IMR-90 (cell line): Measurements from ENCODE around the gene TMED10. TPM values are rescaled to one million over a fixed set of nuclear protein-coding genes. Genes with fewer than 3 reads are reported as not detected.

ENCODE experiments used
- ATAC-seq: fragments of 200-7000 bp; cut with Tn5 transposase; 2 replicates; pipeline ENCODE4 v1.9.1; 2020; ENCODE audit warnings: low read depth, mild to moderate bottlenecking, moderate library complexity
- BruUV-seq: library from RNA; stranded (reverse); fragments of 400-500 nt; replicated peaks from 2 replicates; lab custom pipeline; 2021; lab: Mats Ljungman, UMichigan
- CTCF ChIA-PET: fragments of 300-600 bp; formaldehyde crosslinking; extraction: SDS; loops from one replicate; lab custom pipeline; 2021; ENCODE audit warnings: antibody characterized with exemption; lab: Yijun Ruan, JAX
- POLR2A ChIA-PET: fragments of 300-600 bp; sonication (Branson Sonifier 250); formaldehyde crosslinking; loops from one replicate; lab custom pipeline; 2022; ENCODE audit warnings: antibody characterized with exemption; ENCODE audit not compliant: unreplicated experiment; lab: Charles Lee
- DNase-seq: peaks from one replicate; pipeline ENCODE4 v3.0.0; 2013
- H2AFZ ChIP-seq: replicated peaks from 2 replicates; pipeline ENCODE3; 2013; ENCODE audit warnings: low read length, mild to moderate bottlenecking; ENCODE audit not compliant: poor library complexity
- H2AK5ac ChIP-seq: 2 replicates; pipeline ENCODE4 v1.6.1; 2013; ENCODE audit warnings: low read depth, low read length, inconsistent platforms
- H2AK9ac ChIP-seq: replicated peaks from 2 replicates; pipeline ENCODE3; 2013; ENCODE audit warnings: mild to moderate bottlenecking, low read depth, low read length, moderate library complexity; ENCODE audit not compliant: poor library complexity
- H2BK120ac ChIP-seq: 2 replicates; pipeline ENCODE4 v1.6.1; 2013; ENCODE audit warnings: low read depth, low read length, inconsistent platforms
- H2BK15ac ChIP-seq: 3 replicates; pipeline ENCODE4 v1.6.1; 2013; ENCODE audit warnings: low read depth, low read length, inconsistent platforms
- H2BK20ac ChIP-seq: 2 replicates; pipeline ENCODE4 v1.6.1; 2013; ENCODE audit warnings: low read depth, mild to moderate bottlenecking, inconsistent platforms, low read length, moderate library complexity
- H2BK5ac ChIP-seq: 2 replicates; pipeline ENCODE4 v1.6.1; 2013; ENCODE audit warnings: mild to moderate bottlenecking, low read depth, low read length, inconsistent platforms; ENCODE audit not compliant: poor library complexity, severe bottlenecking
- H3K14ac ChIP-seq: replicated peaks from 2 replicates; pipeline ENCODE4 v1.6.1; 2013; ENCODE audit warnings: low read depth, low read length, inconsistent platforms
- H3K18ac ChIP-seq: 2 replicates; pipeline ENCODE4 v1.6.1; 2013; ENCODE audit warnings: low read depth, low read length, control low read depth
- H3K23ac ChIP-seq: 2 replicates; pipeline ENCODE4 v1.6.1; 2013; ENCODE audit warnings: low read depth, low read length, inconsistent platforms
- H3K27ac ChIP-seq: 2 replicates; pipeline ENCODE4 v1.5.1; 2013; ENCODE audit warnings: mild to moderate bottlenecking, control low read depth, low read length; ENCODE audit not compliant: insufficient read depth
- H3K27me3 ChIP-seq: 2 replicates; pipeline ENCODE4 v1.6.1; 2013; ENCODE audit warnings: low read length; ENCODE audit not compliant: control insufficient read depth, insufficient read depth
- H3K36me3 ChIP-seq: 2 replicates; pipeline ENCODE4 v1.6.1; 2013; ENCODE audit warnings: low read length, mixed read lengths; ENCODE audit not compliant: control insufficient read depth, insufficient read depth
- H3K4ac ChIP-seq: 2 replicates; pipeline ENCODE4 v1.6.1; 2013; ENCODE audit warnings: low read depth, low read length, inconsistent platforms
- H3K4me1 ChIP-seq: 2 replicates; pipeline ENCODE4 v1.6.1; 2013; ENCODE audit warnings: low read length, mixed read lengths; ENCODE audit not compliant: control insufficient read depth, insufficient read depth
- H3K4me2 ChIP-seq: 2 replicates; pipeline ENCODE4 v1.6.1; 2013; ENCODE audit warnings: low read depth, mild to moderate bottlenecking, control low read depth, low read length, moderate library complexity
- H3K4me3 ChIP-seq: 2 replicates; pipeline ENCODE4 v1.5.1; 2013; ENCODE audit warnings: low read depth, mild to moderate bottlenecking, control low read depth, low read length, moderate library complexity; ENCODE audit not compliant: insufficient read depth
- H3K56ac ChIP-seq: 2 replicates; pipeline ENCODE4 v1.6.1; 2013; ENCODE audit warnings: low read length, inconsistent platforms; ENCODE audit not compliant: insufficient read depth; ENCODE audit errors: extremely low read depth
- H3K79me1 ChIP-seq, 2 experiments: 2 replicates each; pipeline ENCODE4 v1.6.1; 2013; ENCODE audit warnings: low read length in 2 of 2, inconsistent platforms in 1 of 2, low read depth in 1 of 2
- H3K9ac ChIP-seq: 2 replicates; pipeline ENCODE4 v1.6.1; 2013; ENCODE audit warnings: low read depth, low read length, control low read depth
- H3K9me1 ChIP-seq: 2 replicates; pipeline ENCODE4 v1.6.1; 2013; ENCODE audit warnings: low read length, inconsistent platforms; ENCODE audit not compliant: insufficient read depth
- H3K9me3 ChIP-seq: 2 replicates; pipeline ENCODE4 v1.6.1; 2013; ENCODE audit warnings: low read length; ENCODE audit not compliant: control insufficient read depth, insufficient read depth
- H4K20me1 ChIP-seq: 2 replicates; pipeline ENCODE4 v1.6.1; 2013; ENCODE audit warnings: low read length, inconsistent platforms; ENCODE audit not compliant: insufficient read depth
- H4K5ac ChIP-seq: 2 replicates; pipeline ENCODE4 v1.6.1; 2013; ENCODE audit warnings: mild to moderate bottlenecking, low read depth, low read length, control low read depth
- H4K8ac ChIP-seq, 2 experiments: 2 replicates each; pipeline ENCODE4 v1.6.1; 2013; ENCODE audit warnings: low read depth in 2 of 2, low read length in 2 of 2, control low read depth in 1 of 2, inconsistent platforms in 1 of 2
- H4K91ac ChIP-seq: 2 replicates; pipeline ENCODE4 v1.6.1; 2013; ENCODE audit warnings: low read depth, low read length, inconsistent platforms; ENCODE audit not compliant: insufficient read depth
- BHLHE40 ChIP-seq: fragments of 150-350 bp; IDR thresholded peaks from 2 replicates; pipeline ENCODE4 v1.6.1; 2016; ENCODE audit warnings: mild to moderate bottlenecking, low read depth, low read length
- CEBPB ChIP-seq: IDR thresholded peaks from 2 replicates; pipeline ENCODE4 v1.6.1; 2012; ENCODE audit warnings: low read depth, low read length, improper control_type of control experiment
- MAZ ChIP-seq: IDR thresholded peaks from 2 replicates; pipeline ENCODE4 v1.6.1; 2012; ENCODE audit warnings: low read depth, mild to moderate bottlenecking, low read length, improper control_type of control experiment, moderate library complexity, borderline replicate concordance
- POLR2A ChIP-seq: IDR thresholded peaks from 2 replicates; pipeline ENCODE4 v1.6.1; 2012; ENCODE audit warnings: mild to moderate bottlenecking, low read depth, low read length
- WGBS, 2 experiments: methylation state at CpG; one replicate each; pipeline versions ENCODE4 v1.1.5 to v1.1.7; 2013; ENCODE audit warnings: missing lambda C conversion rate in 2 of 2; ENCODE audit not compliant: insufficient read length in 1 of 2; ENCODE audit errors: extremely low coverage in 2 of 2; 5-methylcytosine and 5-hydroxymethylcytosine counted together
- dilution Hi-C: fragments of 300-500 bp; cut with HindIII; formaldehyde crosslinking; loops from one replicate; pipeline ENCODE4 v1.14.3; 2018; ENCODE audit warnings: low sequenced_read_pairs; ENCODE audit not compliant: unreplicated experiment
- in situ Hi-C: fragments of 300-500 bp; cut with MboI; formaldehyde crosslinking; loops from 3 replicates; pipeline ENCODE4 v1.14.3; 2019; ENCODE audit warnings: low sequenced_read_pairs, inconsistent platforms, mixed read lengths
- intact Hi-C: fragments of 100-400 bp; cut with micrococcal nuclease; formaldehyde crosslinking; loops from 2 replicates; pipeline ENCODE4 v1.10.0; 2022
- polyA plus RNA-seq, 3 experiments: library from polyadenylated mRNA; depleted of rRNA; stranded (reverse); fragments of >200 nt; gene quantifications; 2 replicates each; pipeline ENCODE4 v1.2.3, GENCODE V29; 2012; ENCODE audit warnings: low replicate concordance in 1 of 3
- total RNA-seq: library from RNA; depleted of rRNA; stranded (reverse); fragments of >200 nt; gene quantifications from 2 replicates; pipeline ENCODE4 v1.2.3, GENCODE V29; 2012
- TF ChIP-seq, protein P1 (sequence below): fragments of 150-350 bp; IDR thresholded peaks from 2 replicates; pipeline ENCODE4 v1.6.1; 2017; ENCODE audit warnings: mild to moderate bottlenecking, antibody characterized with exemption, low read length, low read depth
- TF ChIP-seq, protein P2 (sequence below): conservative IDR thresholded peaks from 2 replicates; pipeline ENCODE4 v1.5.1; 2012; ENCODE audit warnings: mild to moderate bottlenecking, low read depth, low read length, improper control_type of control experiment
- TF ChIP-seq, protein P3 (sequence below): fragments of 150-350 bp; IDR thresholded peaks from 2 replicates; pipeline ENCODE4 v1.6.1; 2016; ENCODE audit warnings: low read depth, mild to moderate bottlenecking, low read length, moderate library complexity, borderline replicate concordance

TMED10 gene
- total and polyA plus RNA-seq, 2 of the 4 experiments (the other 2 are of a cell fraction) = 254 to 441 TPM

GRCh38 chr14:75143761-75144527, 32.5 kb downstream of the TMED10 start:
- in situ Hi-C loops = no loop called here
- H3K4me2 ChIP-seq = no peak overlapping the region
- H3K4me1 ChIP-seq = peaks cover 2% of the 10 kb centered on the region; the same call in 1 of the 2 replicates
- TF ChIP-seq, protein P1, sequence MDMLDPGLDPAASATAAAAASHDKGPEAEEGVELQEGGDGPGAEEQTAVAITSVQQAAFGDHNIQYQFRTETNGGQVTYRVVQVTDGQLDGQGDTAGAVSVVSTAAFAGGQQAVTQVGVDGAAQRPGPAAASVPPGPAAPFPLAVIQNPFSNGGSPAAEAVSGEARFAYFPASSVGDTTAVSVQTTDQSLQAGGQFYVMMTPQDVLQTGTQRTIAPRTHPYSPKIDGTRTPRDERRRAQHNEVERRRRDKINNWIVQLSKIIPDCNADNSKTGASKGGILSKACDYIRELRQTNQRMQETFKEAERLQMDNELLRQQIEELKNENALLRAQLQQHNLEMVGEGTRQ = no peak
- no peak for TF ChIP-seq CEBPB
- no peak for TF ChIP-seq BHLHE40
- no peak for TF ChIP-seq MAZ
- TF ChIP-seq, protein P2, sequence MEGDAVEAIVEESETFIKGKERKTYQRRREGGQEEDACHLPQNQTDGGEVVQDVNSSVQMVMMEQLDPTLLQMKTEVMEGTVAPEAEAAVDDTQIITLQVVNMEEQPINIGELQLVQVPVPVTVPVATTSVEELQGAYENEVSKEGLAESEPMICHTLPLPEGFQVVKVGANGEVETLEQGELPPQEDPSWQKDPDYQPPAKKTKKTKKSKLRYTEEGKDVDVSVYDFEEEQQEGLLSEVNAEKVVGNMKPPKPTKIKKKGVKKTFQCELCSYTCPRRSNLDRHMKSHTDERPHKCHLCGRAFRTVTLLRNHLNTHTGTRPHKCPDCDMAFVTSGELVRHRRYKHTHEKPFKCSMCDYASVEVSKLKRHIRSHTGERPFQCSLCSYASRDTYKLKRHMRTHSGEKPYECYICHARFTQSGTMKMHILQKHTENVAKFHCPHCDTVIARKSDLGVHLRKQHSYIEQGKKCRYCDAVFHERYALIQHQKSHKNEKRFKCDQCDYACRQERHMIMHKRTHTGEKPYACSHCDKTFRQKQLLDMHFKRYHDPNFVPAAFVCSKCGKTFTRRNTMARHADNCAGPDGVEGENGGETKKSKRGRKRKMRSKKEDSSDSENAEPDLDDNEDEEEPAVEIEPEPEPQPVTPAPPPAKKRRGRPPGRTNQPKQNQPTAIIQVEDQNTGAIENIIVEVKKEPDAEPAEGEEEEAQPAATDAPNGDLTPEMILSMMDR = no peak
- TF ChIP-seq POLR2A = no peak
- TF ChIP-seq, protein P3, sequence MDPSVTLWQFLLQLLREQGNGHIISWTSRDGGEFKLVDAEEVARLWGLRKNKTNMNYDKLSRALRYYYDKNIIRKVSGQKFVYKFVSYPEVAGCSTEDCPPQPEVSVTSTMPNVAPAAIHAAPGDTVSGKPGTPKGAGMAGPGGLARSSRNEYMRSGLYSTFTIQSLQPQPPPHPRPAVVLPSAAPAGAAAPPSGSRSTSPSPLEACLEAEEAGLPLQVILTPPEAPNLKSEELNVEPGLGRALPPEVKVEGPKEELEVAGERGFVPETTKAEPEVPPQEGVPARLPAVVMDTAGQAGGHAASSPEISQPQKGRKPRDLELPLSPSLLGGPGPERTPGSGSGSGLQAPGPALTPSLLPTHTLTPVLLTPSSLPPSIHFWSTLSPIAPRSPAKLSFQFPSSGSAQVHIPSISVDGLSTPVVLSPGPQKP = no peak
- H3K18ac ChIP-seq = no peak overlapping the region
- H3K27me3 ChIP-seq = no peaks in the 10 kb centered on the region
- H2AFZ ChIP-seq = no peak overlapping the region
- H3K4ac ChIP-seq = no peak overlapping the region
- ChIA-PET CTCF (no interaction called here), POLR2A (no interaction called here)
- H4K5ac ChIP-seq = no peak overlapping the region
- no peak overlapping the region for H3K9ac ChIP-seq
- H2BK5ac ChIP-seq = no peak overlapping the region
- H4K8ac ChIP-seq = no peak overlapping the region
- no peak overlapping the region for H3K23ac ChIP-seq
- dilution Hi-C loops = loop anchor here (25.0 kb wide), 1 partner anchor 168 kb away; no protein-coding TSS in a partner anchor
- H3K56ac ChIP-seq = no peak overlapping the region
- no peak overlapping the region for H3K14ac ChIP-seq
- no peak overlapping the region for H2AK5ac ChIP-seq
- intact Hi-C loops = loop anchor here (5.0 kb wide), 1 partner anchor 418 kb away; no protein-coding TSS in a partner anchor
- BruUV-seq = no TSS peak
- peaks cover 4% of the 10 kb centered on the region for H3K36me3 ChIP-seq
- no peak overlapping the region for H3K27ac ChIP-seq
- H2BK20ac ChIP-seq = no peak overlapping the region
- peaks cover 21 to 66% of the 10 kb centered on the region in 2 experiments; a peak in 3 of 4 replicates for H3K79me1 ChIP-seq
- no peak overlapping the region for H3K4me3 ChIP-seq
- DNase-seq (no peak), ATAC-seq (no peak)
- H2BK15ac ChIP-seq = no peak overlapping the region
- H4K20me1 ChIP-seq = peaks cover 20% of the 10 kb centered on the region
- no peaks in the 10 kb centered on the region for H3K9me1 ChIP-seq
- H3K9me3 ChIP-seq = no peaks in the 10 kb centered on the region
- H2BK120ac ChIP-seq = no peak overlapping the region
- 100% methylated on average over 1 of the region's 9 CpGs; no CpG with 5 or more reads in 1 of the 2 experiments for WGBS, 2 experiments
- no peak overlapping the region for H4K91ac ChIP-seq
- no peak overlapping the region for H2AK9ac ChIP-seq
